AG08395 (cell line): ENCODE measurements around the gene UBAP1L.
"Not testable (repeated sequence)": the region's sequence is repeated elsewhere in the genome, so short reads cannot be mapped to it uniquely, and the experiment has no call there.

Experiments
- DNase-seq: peaks from one replicate; pipeline ENCODE4 v3.0.0; 2012; ENCODE audit warnings: mixed read lengths, low spot score

Gene UBAP1L

DNA sequence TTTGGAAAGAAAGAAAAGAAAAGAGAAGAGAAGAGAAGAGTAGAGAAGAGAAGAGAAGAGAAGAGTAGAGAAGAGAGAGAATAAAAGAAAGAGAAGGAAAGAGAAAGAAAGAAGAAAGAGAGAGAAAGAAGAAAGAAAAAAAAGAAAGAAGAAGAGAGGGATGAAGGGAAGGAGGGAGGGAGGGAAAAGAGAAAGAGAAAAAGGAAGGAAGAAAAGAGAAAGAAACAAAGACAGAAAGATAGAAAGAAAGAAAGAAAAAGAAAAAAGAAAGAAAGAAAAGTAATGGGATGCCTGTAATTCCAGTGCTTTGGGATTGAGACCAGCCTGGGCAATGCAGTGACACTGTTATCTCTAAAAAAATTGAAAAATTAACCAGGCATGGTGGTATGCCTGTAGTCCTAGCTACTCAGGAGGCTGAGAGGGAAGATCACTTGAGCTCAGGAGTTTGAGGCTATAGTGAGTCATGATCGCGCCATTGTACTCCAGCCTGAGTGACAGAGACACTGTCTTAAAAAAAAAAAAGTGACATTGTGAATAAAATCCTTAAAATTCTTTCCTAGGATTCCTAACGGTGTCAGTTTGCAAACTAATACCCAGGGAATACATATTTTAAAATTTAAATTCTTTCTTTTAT is 48.9 kb downstream of the UBAP1L start:
- no peak for DNase-seq

DNA sequence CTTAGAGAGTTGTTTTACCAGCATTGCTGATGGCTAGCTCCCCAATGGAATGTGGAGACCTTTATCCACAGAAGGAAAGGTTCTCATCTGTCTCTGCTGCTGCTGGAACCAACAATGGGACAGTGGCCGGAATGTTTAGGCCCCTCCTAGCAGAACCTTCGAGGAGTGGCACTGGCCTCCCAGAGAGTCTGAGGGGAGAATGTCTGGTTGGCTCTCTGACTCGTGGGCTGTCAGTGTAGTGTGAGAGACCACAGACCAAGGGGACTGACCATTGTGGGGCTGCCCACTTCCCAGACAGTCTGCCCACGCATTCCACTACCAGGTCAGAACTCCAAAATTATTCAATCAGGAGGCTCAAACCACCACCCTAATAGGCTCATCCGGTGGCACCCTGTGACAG is 52.3 kb downstream of the UBAP1L start:
- DNase-seq: no peak

DNA sequence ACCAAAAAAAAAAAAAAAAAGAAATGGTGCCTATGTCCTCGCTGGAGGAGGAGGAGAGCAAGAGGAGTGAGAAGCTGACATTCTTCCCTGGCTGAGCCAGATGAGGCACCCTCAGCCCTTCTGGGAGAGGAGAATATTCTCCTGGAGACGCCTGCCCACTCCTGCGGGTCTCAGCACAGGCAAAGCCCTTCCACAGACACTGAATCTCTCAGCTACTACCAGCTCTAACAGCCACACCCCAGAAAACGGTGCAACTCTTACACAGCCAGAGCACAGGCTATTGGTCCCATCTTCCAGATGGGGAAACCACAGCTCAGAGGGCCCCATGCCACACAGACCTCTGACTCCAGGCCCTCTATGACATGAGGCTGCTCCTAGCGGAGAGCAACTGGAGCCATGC is 52.9 kb downstream of the UBAP1L start:
- DNase-seq: no peak

DNA sequence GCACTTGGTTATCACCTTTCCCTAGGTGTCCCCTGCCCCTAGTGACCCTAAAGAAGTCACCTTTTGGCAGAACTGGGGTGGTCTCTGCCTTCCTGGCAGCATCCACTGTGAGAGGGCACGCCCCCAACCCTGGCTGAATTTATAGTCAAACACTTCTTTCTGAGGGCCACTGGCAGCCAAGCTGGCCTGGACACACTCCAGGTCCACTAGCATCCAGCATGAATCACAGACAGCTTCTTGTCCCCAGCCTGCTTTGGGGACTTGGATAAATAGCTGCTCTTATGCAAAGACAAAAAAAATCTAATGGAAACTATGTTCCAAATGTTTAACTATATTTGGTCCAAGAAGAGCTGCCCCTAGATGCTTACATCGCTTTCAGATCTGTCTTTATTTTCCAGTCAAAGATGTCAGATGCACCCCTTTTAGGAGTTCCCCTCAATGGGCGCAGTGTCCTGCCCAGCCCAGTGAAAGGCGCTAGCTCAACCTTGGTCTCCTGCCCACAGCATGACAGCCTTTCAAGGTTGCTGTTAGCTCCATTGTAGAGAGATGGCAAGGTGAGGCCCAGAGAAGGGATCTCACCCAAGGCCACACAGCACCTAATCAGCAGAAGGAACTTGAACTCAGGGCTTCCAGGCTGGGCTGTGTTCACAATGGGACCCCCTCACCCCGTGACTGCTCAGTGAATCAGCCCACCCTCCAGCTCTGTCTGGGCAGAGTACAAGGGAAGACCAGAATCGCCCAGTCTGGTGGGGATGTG is 54.2 kb downstream of the UBAP1L start:
- peak; percentile 40 for DNase-seq

DNA sequence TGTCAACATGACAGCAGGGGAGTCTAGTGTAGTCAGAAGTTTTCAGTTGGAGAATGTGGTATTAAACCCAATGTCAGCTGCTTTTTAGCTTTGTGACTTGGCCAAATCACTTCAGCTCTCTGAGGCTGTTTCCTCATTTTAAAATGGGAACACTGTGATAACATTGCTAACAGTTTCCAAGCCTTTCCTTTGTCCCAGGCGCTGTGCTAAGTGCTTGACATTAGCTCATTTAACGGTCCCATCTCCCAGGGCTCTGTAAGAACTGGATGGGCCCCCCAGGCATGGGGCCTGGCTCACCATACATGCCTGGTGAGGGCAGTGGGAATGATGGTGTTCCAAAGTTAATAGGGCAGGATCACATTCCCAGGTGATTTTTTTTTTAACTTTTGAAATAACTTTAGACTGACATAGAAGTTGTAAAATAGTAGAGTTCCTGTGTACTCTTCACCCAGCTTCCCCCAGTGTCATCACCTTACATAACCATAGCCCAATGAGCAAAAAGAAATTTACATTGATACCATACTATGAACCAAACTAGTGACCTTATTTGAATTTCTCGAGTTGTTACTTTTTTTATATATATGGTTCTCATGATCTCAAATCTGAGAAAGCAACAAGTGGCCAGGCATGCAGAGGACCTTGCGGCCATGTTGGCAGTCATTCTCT is 54.9 kb downstream of the UBAP1L start:
- DNase-seq: no peak

DNA sequence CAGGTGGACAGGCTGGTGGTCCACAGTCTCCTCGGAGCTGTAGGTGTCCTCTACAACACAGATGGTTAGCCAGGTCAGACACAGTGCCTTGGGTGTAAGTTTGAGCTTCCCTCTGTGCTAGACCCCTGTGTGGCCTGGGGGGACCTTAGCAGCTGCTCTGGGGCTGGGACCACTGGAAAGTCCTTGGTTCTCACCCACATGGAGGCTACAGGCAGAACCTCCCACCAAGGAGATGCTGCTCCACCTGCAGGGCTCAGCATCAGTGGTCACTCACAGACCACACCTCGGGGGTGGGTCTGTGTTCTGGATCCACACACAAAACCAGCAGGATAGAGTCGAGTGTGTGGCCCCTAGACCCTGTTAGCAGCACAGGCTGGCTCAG is 55.6 kb downstream of the UBAP1L start:
- no peak for DNase-seq

DNA sequence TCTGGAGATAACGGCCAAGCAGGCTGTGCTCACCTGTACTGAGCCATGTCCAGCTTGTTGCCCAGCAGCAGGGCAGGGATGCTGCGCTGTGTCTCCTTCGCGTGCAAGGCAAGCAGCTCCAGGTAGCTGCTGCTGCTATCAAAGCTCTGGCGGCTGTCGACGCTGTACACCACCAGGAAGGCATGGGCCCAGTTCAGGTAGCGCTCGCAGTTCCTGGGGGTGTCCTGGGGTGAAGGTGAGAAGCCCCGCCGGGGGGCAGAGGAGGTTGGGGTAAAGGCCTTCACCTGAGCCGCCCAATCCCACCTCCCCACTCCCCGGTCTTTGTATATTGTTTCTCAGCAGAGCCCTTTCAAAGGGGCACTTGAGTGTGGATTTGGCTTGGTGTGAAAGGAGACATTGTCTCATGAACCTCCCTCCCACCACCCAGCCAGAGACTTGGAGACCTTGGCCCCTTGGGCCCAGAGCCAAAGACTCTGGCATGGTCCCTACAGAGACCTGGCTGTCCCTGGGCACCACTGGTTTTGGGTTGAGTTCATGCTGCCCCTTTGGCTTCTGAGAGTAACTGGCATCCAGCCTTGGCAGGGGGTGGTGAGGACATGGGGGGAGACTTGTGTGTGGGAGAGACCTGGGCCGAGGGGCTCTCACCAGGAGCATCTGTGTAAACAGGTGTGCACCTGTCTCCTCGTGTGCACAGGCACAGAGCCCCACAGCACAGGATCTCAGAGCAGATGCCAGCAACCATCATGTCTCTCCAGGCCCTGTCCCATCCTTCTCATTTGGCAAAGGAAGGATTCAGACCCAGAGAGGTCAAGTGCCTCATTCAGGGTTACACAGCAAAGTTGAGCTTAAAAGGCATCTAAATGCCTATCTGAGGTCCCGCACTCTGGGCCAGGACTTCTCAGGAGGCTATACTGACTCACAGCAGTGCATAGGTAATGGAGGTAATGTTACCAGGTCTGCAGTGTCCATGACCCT is 56.3 kb downstream of the UBAP1L start:
- DNase-seq: no peak

DNA sequence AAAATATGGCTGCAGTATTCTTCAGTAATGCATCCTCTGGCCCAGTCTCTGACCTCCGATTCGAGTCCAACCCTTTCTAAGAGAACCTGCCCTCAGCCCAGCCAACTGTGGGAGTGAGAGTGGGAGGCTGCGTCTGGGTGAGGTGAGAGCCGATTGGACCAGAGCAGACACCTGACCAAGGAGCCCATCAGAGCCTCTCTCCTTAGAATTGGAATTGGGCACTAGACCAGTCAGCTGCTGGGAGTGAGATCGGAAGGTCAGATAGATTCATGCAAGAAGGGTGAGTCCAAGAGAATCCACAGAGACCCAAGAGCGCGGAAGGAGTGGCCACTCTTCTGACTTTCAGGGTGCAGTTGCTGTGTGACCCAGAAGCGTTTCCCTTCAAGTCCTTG is 57.5 kb downstream of the UBAP1L start:
- no peak for DNase-seq

DNA sequence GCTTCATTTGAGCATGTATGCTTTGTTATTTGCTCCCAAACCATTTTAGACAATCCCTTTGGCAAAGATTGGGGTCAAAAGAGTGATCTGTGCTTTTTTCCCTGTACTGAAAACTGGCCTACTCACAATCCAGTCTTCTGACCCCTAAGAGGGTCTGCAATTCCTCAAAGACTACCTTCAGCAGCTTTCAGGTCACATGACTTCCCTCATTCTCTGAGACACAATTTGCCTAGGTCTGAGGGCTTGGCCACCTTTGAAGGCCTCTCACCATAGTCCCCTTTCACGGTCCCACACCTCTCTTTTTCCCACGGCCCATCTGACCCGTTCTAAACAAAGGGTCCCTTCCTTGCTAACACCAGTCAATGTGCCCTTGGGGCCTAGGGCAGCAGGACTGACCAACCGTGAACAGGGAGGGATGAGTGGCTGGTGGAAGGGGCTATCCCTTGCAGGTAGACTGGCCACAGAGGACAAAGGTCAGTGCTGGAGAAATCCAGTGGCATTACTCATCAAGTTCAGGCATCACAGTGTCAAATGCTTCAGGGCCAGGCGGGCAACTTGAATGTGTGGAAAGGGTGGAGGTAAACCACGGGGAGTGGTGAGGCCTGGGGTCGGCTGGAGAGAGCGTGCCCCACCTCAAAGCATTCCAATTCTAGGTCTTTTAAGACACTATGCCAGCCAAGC is 58.0 kb downstream of the UBAP1L start:
- no peak for DNase-seq

DNA sequence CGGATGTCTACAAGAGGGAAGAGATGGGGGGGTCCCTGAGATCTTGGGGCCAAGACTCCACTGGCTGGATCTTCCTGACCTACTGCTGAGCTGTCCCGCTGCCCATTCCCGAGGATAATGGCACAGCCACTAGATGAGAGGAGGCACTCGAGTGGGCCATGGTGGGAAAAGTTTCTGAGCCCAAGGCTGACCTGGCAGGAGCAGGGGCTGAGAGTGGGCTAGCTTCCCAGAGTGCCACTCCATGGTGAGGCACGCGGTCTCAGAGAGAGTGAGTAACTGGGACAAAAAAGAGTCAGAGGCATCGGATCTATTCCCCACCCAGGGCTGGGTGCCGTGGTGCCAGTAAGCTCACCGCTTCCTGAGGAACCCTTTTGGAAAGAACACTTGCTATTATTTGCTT is 58.9 kb downstream of the UBAP1L start:
- DNase-seq: no peak

DNA sequence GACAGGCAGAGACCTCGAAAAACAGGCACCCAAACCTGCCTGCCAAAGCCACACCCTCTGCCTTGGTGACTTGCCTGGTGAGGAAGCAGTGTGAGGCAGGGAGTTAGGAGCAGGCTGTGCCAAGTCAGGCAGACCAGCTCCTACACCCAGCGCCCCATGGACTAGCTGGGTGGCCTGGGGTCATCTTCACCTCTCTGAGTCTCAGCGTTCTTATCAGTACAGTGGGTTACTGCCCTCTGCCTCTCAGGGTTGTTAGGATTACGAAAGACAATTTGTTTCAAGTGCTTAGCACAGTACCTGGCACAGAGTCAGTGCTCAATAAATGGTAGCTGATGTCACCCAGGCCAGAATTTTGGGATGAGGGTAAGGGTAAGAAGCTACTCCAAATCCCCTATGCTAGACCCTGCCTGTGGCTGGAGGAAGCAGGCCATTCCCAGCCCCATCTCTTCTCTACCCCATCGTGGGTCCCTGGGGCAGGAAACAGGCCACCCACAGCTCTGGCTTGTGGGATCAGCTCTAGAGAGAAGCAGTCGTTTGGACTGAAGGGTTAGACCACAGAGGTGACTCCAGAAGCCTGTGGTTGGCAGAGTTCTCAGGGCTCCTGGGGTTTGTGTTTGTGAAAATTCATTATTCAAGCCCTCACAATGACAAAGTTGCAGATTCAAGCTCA is 59.7 kb downstream of the UBAP1L start:
- no peak for DNase-seq

DNA sequence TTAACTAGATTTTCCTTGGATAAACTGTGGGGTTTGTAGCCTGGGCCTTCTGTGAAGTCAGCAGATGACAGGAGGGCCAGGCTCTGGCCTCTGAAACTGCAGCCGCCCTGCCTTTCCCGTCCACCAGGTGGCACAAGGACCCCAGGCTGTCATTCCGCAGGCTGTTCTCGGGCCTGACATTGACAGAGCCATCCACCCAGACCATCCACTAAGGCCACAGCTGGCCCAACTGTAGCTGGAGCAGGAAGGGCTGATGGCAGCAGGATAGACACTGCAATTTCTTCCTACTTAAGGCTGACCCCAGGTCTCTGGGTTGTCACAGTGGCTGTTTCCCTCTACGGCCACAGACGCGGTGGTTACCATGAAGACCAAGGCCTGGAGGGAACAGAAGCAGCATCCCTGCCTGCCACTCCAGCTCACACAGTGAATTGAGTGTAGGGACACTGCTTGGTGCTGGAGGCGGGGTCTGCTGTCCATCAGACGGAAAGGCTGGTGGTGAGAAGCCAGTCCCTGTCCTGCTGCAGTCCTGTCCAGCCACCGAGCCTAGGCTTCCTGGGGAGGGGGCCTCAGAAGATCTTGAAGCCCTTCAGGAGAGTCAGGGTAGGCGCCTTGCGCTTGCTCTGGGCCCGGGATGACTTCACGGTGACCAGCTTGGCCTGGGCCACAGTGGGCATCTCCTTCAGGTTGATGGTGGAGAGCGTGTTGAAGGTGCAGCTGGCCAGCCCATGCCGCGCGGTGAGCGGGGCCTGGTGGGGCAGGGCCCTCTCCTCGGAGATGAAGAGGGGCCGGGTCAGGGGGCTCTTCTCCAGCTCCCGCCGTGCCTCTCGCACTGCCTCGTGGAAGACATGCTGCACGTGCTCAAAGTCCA is 60.4 kb downstream of the UBAP1L start:
- DNase-seq: peak; percentile 87

DNA sequence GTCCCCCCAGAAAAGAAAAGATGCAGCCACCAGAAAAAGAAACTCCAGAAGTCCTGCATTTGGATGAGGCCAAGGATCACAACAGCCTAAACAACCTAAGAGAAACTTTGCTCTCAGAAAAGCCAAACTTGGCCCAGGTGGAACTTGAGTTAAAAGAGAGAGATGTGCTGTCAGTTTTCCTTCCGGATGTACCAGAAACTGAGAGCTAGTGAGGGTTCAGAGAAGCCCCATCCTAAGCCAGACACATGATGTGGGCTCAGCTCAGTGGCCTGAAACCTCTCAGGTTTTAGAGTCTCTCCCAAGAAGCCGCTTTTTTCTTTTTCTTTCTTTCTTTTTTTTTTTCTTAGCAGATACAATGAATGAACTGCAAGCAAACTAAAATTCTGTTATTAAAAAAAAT is 62.0 kb downstream of the UBAP1L start:
- no peak for DNase-seq

DNA sequence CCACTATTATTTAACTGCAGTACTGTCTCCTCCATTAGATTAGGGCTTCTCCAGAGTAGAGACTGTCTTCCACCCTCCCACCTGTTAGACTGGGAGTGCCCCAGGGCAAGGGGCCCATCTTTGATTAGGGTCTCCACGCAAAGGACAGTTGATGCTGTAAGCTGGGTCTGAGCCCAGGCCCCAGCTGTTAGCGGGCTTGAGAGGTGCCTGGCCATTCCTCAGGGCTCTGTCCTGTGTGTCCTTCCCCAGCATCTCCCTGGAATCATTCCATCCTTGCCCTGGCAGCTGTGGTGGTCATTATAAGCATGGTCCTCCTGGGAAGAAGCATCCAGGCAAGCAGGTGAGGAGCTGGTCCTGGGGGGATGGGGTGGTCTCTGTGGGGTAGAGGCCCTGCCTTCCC is 63.7 kb downstream of the UBAP1L start:
- no peak for DNase-seq

DNA sequence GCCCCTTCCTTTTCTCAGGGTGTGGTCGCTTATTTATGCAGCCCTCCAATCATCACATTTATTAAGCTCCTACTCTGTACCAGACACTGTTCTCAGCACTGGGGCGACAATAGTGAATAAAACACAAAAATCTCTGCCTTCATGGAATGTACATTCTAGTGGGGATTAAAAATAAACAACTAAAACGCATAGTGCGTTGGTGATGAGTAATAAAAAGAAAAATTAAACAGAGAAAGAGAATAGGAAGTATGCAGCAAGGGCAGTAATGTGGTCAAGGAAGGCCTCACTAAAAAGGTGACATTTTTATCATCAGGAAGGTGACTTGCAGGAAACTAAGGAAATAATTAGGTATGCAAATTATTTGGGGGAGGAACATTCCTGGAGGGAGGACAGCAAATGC is 64.7 kb downstream of the UBAP1L start:
- DNase-seq: no peak

DNA sequence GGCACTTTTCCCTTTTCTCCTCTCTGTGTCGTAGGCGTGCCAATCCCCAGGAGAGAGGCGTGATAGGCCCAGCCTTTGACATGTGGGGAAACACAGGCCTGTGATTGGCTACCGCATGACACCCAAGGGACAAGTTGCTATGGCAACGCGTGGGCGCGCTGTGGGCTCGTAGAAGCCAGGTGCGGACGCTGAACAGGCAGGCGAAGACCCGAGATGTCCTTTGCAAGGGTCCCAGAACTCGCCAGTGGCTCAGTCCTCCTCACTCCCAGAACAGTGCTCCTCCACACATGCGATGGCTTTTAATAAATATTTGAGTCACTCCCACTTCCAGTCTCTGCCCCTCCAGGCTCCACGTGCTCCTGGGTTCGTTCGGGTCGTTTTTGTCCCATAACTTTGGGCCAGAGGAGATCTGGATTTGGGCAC is 65.6 kb downstream of the UBAP1L start:
- DNase-seq: peak; percentile 99

DNA sequence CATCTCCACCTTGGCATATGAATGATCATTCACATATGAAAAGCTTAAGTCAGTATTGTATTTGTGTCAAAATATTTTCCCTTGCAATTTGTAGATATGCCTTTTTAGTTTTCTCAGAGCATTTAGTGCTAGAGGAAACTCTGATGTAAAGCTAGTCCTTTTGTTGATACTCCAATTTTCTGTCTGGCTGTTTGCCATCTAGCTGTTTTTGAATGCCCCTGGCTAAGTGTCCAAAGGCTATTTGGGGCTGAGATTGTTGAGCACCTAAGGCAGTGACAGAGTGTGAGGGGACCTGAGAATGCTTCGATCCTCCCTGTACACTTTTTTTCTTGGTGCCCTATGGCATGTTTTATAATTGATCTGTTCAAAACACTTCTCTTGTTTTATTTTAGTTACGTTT is 66.8 kb downstream of the UBAP1L start:
- no peak for DNase-seq

DNA sequence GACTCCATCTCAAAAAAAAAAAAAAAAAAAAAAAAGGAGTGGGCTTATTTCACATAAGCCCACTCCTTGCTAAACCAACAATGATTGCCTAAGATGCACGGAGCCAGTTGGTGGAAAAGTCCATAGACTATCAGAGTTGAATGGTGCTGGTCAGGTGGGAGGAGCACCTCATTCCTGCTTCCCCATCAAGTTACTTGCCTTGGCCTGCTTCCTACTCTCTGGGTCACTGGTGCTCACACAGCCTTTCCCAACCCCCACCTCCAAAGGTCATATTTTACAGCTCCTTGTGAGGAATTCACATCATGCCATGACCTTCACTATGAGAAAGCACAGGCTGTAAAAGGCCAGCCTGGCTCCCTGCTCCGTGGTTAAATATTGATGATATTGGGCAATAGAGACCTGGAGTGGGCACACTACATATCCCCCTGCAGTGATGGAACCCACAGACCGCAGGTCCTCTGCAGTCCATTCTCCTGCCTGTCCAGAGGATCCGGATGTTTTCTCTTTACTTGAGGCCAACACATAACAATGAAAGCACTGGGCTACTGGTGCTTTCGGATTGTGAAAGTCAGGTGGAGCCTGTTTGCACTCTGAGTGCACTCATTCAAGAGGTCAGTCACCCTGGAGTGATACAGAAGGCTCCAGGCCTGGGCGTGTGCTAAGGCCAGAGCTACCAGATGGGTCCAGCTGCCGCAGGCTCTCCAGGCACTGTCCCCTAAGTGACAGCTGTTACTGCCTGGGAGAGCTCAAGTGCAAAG is 70.1 kb downstream of the UBAP1L start, which contains the start of gene SLC51B:
Gene SLC51B, plus strand, starts transcription at position 664 of the 758 bp plus-strand sequence. CDS start 4,618 bp downstream, outside the sequence.
- DNase-seq: no peak

DNA sequence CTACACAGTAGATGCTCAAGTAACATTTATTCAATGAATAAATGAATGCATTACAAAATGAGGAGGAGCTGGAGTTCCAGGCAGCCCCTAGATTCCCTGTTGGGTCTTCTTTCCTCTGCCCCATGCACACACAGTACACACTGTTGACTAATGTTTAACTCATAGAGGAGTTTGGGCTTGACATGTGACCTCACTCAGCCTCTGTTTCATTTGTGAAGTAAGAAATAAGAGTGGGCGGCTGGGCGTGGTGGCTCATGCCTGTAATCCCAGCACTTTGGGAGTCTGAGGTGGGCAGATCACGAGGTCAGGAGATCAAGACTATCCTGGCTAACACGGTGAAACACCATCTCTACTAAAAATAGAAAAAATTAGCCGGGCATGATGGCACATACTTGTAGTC is 70.8 kb downstream of the UBAP1L start:
- not testable (repeated sequence) for DNase-seq
